GM21515 (cell line): ENCODE results near the gene NFKBIB.
"Not testable (repeated sequence)": the region's sequence is repeated elsewhere in the genome, so short reads cannot be mapped to it uniquely, and the experiment has no call there.

ENCODE experiments used
- ATAC-seq: cut with Tn5 transposase; IDR thresholded peaks from one replicate; pipeline ENCODE4 v1.9.1; 2021; ENCODE audit not compliant: unreplicated experiment

Gene NFKBIB

DNA sequence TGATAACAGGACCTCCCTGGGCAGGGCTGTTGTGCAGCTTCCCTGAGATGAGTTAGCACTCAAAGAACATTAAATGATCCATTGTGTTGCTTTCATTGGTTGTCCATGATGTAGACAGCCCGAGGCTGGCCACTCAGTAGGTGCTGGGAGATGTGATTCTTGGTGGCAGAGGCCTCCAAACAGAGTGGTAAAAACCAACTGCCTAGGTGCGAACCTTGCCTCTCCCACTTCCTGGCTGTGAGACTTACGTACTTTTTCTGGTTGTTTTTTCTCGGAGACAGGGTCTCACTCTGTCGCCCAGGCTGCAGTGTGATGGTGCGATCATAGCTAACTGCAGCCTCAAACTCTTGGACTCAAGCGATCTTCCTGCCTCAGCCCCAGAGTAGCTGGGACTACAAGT is 24.6 kb downstream of the NFKBIB start:
- ATAC-seq = no peak

DNA sequence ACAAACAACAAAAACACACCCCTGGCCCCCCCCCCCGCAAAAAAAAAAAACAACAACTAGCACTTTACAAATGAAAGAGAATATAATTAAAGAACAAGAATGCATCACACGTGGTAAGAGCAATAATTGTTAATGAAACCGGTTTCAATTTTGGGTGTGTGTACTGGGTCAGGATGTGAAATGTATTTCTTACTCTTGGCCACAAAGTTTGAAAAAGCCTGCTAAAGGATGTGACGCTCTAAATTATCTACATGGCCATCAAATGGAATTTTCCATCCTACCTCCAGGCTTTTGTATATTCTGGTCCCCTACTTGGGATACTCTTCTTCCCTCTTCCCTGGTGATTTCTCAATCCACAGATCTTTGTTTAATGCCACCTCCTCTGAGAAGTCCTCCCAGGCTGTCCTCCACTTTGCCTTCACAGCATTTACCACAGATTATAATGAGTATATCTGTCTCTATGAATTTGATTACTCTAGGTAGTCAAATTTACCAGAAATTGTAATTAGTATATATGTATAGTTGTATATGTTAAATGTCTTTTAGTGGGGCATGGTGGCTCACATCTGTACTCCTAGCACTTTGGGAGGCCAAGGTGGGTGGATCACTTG is 28.7 kb downstream of the NFKBIB start:
- no peak for ATAC-seq

DNA sequence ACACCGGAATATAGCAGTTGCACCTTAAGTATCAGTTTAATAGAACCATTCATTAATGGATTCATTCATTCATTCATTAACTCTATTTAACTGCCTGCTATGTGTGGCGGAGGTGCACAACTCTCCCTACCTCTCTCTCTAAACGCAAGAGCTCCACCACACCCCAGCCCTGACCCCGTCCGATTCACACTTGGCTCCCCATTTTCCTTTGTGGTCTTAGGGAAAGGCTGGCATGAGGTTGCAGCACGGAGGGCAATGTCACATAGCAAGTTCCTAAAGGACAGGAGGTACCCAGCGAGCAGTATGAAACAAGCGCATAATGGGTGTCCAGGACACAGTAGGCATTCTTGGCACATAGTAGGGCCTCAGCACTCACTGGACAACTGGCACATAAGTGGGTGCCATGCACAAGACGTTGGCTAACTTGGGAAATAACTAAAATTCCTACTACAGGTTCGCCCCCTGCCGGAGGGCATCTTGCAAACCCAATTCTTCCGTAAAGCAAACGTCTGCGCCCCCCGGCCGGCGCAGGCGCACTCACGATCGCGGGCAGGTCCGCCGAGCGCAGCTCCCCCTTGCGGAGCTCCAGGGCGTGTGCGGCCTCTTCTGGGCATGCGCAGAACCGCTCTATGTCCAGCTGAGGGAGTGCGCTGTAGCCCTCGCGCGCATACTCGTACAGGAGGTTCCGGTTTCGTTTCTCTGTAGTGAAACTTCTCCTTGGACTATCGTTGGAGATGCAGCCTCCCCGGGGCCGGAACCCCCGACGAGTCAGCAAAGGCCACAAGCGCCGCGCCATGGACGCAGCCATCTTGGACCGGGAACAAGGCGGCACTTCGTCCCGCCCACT is 30.4 kb downstream of the NFKBIB start, which contains the start of gene SARS2:
Gene SARS2 (minus strand): TSS at position 835 of the 847 bp plus-strand sequence. CDS start 27 bp downstream, at position 808.
- ATAC-seq = peak; percentile 72

DNA sequence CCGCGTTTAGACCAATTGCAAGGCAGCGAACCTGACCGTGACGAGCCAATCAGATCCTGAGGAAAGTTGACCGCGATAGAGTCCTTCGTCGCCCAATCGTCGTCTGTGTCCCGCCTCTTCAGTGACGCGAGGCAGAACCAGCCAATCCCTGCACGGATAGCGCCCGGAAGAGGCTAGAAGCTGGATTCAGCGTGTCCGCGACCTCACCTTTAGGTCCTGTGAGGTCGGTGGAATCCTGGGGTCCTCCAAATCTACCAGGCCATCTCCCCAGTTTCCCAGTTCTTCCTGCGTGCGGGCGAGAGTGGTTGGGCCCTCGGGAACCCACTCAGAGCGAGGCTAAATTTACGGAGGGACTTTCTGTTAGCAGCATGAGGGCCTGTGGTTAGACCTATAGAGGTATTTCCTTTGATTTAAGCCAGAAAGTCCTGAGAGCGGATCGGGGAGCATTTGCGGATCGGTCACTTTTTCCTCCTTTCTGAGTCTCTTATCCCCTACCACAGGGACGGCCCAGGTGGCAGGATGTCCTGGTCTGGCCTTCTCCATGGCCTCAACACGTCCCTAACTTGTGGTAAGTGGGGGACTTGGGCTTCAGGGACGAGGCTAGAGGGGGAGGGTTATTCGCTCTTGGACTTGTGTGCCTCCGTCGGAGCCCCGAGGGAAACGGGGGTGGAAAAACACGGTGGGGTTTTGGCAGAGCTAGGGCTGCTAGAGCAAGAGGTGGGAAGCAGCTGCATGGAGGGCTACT is 31.2 kb downstream of the NFKBIB start, which contains the start of gene MRPS12:
Gene MRPS12 (plus strand): TSS at position 169 of the 745 bp plus-strand sequence. CDS start 351 bp downstream, at position 520.
- peak; percentile 90 for ATAC-seq

DNA sequence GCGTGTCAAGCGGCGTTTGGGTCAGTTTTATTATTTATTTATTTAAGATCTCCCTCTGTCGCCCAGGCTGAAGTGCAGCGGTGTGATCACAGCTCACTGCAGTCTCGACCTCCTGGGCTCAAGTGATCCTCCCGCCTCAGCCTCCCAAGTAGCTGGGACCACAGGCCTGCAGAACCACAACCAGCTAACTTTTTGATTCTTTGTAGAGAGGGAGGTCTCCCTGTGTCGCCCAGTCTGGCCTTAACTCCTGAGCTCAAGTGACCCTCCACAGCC is 31.7 kb downstream of the NFKBIB start:
- ATAC-seq = no peak

DNA sequence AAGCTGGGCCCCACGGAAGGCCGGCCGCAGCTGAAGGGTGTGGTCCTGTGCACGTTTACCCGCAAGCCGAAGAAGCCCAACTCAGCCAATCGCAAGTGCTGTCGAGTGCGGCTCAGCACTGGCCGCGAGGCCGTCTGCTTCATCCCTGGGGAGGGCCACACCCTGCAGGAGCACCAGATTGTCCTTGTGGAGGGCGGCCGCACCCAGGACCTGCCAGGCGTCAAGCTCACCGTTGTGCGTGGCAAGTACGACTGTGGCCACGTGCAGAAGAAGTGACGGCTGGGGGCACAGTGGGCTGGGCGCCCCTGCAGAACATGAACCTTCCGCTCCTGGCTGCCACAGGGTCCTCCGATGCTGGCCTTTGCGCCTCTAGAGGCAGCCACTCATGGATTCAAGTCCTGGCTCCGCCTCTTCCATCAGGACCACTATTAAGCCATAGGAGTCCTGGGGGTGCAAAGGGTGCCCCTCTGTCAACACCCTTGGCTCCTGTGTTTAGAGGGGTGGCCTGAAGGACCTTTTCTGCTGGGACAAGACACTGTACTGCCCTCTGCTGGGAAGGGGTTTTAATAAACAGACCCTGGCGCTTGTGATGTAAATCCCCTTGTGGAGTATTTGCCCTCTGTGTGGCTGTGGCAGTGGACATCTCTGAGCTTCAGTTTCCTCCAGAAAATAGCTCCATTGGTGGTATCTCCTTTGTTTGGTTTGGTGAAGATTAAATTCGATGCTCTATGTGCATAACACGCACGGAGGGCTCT is 32.8 kb downstream of the NFKBIB start:
- no peak for ATAC-seq

DNA sequence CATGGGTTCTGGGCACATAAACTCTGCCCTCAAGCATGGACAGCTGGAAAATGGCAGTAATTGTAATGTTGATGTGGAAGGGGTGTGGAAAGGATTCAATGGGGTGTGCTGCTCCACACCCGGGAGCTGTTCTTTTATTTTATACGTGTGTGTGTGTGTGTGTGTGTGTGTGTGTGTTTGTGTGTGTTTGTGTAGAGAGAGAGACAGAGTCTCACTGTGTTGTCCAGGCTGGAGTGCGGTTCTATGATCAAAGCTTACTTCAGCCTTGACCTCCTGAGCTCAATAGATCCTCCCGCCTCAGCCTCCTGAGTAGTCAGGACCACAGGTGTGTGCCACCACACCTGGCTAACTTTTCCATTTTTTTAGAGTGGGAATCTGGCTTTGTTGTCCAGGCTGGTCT is 33.8 kb downstream of the NFKBIB start:
- ATAC-seq = no peak

DNA sequence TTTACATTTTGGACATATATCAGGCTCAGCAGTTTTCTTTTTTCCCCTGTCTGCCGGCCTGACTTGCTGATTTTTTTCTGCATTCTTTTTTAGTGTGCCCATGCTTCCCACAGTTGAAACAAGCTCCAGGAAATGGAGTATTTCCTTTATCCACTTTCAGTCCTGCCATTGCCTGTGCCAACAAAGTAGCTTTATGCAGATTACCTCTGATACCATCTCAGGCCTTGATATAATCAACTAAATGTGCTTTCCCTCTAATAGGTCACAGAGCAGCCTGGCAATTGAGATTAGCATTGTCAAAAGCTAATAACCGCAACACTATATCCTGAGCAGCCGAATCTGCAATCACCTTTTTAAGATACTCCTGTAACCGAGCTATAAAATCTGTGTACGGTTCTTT is 40.2 kb downstream of the NFKBIB start:
- no peak for ATAC-seq

DNA sequence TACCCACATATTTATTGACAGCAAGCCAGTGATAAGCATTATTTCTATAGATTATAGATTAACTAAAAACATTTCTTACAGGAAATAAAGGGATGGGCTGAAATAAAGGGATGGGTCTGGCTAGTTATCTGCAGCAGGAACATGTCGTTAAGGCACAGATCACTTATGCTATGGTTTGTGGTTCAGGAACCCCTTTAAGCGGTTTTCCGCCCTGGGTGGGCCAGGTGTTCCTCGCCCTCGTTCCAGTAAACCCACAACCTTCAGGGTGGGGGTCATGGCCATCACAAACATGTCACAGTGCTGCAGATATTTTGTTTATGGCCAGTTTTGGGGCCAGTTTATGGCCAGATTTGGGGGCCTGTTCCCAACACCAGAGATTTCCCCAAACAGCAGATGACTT is 41.7 kb downstream of the NFKBIB start:
- ATAC-seq = not testable (repeated sequence)

DNA sequence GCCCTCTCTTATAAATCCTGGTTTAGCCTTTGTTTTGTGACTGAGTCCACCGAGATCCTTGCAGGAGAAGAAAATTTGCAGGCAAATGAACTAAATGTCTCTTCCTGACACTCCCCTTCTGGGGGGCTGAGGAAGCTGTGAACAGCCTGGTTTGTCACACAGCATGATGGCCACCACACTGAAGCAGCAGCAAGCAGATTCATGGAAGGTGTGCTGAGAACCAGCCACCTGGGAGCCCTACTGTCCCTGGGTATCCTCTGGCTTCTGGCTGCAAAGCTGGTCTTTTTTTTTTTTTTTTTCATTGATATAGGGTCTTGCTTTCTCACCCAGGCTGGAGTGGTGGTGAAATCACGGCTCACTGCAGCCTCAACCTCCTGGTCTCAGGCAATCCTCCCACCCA is 42.2 kb downstream of the NFKBIB start:
- ATAC-seq = no peak

DNA sequence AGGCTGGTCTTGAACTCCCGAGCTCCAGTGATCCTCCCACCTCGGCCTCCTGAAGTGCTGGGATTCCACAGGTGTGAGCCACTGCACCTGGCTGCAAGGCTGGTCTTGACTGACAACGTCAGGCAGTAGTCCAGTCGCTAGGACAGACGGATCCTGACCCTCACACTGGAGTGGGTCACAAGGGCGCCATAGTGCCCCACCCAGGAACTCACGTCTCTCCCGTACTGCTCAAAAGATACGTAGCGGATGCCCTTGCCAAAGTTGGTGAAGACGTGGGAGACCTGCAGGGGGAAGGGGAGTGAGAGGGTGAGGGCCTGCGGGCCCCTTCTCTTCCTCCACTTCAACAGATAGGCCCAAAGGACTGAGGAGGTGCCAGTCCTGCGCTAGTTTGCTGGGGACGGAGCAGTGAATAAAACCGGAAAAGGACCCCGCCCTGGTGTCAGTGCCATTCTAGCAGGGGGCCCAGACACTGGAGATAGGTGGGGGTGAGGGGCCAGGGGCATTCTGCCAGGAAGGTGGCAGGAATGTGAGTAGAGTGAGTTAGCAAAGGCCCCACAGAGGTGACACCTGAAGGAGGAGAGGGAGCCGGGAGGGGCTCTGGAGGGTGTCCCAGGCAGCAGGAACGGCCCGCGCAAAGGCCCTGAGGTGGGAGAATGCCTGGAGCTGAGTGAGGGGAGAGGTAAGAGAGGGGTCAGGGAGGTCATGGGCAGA is 42.9 kb downstream of the NFKBIB start:
- no peak for ATAC-seq

DNA sequence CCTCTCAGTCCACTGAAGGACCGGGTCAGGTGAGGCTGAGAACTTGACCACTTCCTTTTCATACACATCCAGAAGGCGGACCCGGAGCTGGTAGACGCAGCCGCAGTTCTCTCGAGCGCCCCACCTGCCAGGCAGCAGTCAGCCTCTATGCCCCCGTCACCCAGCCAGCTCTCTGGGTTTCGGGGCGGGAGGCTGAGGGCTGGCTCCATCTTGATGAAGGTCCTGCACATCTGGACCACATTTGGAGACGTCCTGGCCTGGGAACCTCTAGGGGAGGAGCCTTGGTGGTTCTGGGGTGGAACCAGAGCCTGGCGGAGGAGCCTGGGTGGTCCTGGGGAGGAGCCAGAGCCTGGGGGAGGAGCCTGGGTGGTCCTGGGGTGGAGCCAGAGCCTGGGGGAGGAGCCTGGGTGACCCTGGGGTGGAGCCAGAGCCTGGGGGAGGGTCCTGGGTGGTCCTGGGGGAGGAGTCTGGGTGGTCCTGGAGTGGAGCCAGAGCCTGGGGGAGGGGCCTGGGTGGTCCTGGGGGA is 45.3 kb downstream of the NFKBIB start:
- no peak for ATAC-seq

DNA sequence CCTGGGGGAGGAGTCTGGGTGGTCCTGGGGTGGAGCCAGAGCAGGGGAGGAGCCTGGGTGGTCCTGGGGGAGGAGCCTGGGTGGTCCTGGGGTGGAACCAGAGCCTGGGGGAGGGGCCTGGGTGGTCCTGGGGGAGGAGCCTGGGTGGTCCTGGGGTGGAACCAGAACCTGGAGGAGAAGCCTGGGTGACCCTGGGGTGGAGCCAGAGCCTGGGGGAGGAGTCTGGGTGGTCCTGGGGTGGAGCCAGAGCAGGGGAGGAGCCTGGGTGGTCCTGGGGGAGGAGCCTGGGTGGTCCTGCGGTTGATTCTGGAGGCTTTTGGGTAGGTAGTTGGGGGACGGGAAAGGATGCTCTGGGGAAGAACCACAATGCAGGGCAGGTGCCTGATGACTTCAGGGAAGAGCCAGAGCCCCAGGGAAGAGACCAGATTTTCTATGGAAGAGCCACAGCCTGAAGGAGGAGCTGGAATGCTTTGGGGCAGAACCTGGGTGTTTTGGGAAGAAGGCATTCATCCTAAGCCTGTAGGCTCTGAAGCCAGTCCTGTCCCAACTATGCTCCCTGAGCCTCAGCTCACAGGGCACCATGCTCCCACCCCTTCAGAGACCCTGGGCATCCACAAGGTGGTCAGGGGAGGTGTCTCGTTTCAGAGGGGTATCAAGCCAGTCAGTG is 45.9 kb downstream of the NFKBIB start:
- no peak for ATAC-seq

DNA sequence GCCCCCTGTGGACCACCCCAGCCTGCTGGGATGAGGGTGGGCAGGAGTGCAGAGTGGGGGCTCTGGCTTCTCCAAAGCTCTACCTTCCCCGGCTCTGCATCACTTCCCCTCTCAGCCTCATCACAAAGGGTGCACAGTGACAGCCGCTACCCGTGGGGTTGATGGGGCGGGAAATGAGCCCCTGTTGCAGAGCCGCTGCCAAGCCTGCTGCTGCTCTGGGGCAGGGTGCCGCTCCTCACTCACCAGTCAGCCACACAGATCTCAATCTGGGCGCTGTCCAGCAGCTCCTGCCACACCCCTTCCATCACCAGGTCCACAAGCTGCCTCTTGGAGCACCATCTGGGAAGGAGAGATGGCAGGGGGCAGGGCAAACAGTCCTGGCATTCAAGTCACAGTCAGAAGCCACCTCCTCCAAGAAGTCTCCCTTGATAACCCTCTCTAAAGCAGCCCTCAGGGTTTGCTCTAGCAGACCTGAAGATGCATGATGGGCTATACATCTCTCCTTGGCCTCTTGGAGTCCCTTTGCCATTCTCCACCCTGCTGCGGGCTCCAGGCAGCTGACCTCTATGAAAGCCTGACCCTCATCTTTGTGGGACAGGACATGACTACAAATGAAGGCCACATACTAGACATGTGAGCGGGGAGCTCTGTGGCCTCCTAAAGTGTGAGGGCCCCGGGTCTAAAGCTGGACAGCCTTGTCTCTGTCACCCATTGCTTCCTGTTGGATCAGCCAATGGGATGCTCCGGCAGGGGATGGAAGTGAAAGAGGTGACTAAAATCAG is 46.7 kb downstream of the NFKBIB start:
- no peak for ATAC-seq

DNA sequence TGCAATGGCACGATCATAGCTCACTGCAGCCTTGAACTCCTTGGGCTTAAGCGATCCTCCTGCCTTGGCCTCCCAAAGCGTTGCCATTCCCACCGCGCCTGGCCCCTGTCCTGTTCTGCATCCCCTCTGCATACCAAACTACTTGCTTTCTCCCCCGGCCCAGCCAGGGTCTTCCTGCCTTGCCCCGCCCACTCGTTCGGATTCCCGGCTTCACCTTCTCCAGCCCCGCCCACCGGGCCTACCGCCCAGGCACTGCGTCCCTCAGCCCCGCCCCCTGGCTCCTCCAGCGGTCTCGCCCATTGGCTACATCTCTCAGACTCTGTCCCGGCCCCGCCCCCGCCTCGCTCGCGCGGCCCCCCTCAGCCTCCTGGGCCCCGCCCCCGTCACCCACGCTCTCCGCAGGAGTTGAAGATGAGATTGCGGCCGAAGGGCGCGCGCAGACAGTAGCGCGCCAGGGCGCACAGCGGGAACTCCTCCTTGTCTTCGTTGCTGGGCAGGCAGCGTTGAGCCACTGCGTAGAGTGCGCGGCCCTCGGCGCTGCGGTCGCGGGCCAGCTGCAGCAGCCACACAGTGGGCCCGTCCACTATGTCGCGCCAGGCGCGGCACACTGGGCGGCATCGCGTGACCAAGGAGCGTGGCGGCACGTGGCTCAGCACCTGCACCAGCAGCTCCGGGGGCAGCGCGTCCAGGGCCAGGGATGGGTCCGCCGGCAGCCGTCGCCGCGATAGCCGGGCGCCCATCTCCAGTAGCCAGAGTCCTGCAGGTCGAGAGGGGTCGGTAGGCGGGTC is 50.0 kb downstream of the NFKBIB start:
- ATAC-seq = peak; percentile 56

DNA sequence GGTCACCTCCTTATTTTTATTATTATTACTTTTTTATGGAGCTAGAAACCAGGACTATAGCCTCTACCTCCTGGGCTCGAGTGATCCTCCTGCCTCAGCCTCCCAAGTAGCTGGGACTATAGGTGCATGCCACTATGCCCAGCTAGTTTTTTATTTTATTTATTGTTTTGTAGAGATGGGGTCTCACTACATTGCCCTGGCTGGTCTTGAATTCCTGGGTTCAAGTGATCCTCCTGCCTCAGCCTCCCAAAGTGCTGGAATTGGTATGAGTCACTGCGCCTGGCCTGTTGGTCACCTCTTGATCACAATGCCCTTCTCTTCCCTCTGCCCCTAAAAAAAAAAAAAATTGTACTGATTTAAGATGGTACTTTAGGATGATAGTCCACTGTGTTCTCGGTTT is 51.4 kb downstream of the NFKBIB start:
- ATAC-seq = no peak

DNA sequence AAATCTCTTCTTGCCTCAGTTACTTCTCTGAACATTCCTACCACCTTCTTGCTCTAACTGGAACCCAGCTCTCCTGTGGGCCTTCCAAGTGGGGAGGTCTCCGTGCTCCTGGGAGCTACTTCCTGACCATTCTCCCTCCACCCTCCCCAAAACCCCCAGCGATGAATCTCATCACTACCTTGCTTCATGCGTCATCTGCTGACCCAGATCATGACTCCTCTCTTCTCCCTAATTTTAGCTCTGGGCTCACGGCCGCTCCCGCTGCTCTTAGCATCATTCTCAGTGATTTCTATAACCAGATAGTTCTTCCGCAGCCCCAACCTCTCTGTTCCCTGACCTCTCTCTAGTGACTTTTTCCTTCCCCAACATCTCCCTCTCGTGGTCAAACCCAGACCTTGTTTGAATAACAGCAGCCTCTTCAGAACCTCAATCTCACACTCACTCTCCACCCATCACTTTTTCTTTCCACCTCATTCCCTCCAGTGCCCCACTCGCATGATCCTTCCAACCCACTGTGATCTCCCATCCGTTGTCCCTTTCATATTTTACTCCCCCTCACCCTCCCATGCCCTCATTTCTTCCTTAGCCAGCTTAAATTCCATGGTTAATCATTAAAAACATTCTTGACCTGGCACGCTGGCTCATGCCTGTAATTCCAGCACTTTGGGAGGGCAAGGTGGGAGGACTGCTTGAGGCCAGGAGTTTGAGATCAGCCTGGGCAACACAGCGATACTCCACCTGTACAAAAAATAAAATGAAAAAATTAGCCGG is 52.8 kb downstream of the NFKBIB start:
- no peak for ATAC-seq
